ENCODE data around the gene ATL1.
"Not testable (repeated sequence)": the region's sequence is repeated elsewhere in the genome, so short reads cannot be mapped to it uniquely, and the experiment has no call there.

Gene ATL1

GRCh38 chr14:50534997-50535396, 24.9 kb upstream of the ATL1 start:
- DNase-seq (ENCODE audit: low read depth): no peak

DNA sequence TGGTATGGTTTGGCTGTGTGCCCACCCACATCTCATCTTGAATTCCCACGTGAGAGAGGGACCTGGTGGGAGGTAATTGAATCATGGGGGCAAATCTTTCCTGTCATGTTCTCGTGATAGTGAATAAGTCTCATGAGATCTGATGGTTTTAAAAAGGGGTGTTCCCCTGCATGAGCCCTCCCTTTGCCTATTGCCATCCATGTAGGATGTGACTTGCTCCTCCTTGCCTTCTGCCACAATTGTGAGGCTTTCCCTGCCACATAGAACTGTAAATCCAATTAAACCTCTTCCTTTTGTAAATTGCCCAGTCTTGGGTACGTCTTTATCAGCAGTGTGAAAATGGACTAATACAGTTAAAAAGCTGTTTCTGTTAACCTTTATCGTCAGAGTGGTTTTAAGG, 21.9 kb upstream of the ATL1 start:
- DNase-seq (ENCODE audit: low read depth): not testable (repeated sequence)

DNA sequence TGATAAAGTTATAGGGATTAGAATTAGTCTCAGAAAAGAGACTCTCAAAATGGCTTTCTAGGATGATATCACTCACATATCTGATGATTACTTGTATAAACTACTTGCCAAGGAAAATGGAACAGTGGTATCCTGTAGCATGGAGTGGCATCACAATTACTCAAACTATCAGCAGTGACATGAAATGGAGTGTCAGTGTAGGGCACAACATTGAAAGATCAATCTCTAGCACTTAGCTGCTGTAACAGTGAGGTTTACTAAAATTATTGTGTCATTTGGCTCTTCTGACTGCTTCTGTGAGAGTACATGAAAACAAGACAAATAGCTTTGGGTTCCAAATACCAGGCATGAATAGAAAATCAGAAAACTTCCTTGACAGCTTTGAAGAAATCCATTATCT, 20.9 kb upstream of the ATL1 start:
- no peak for DNase-seq (ENCODE audit: low read depth)

DNA sequence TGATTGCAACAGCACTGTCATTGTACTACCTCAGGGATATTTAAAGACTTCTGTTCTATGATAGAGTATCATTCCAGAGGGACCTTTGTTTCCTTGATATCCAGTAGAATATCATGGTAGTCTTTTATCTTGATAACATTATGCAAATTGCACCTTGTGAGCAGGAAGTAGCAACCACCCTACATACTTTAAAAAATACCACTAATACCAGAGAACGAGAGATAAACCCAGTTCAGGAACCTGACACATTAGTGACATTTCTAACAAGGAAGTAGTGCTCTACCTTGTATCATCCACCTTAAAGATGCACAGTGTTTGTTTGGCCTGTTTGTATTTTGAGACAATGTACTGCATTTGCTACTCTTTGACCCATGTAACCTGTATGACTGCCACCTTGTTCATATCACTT, 18.8 kb upstream of the ATL1 start:
- no peak for DNase-seq (ENCODE audit: low read depth)

GRCh38 chr14:50542941-50543418, 17.0 kb upstream of the ATL1 start:
- peak; percentile 24 for DNase-seq (ENCODE audit: low read depth)

DNA sequence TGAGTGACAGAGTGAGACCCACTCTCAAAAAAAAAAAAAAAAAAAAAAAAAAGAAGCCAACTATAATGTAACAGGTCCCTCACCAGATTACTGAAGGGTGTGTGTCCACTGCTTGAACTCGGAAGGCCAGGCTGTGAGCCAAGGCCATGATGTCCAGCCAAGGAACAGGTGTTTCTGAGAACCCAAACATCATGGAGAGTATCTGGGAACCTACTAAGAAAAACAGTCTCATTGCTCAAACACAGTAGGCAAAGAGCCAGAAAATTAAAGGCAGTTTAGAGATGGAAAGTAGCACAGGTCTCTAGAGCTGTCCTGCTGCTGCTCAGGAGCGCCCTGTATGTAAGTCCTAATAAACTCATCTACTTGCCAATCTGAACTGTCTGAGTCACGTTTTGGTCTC, 15.0 kb upstream of the ATL1 start:
- no peak for DNase-seq (ENCODE audit: low read depth)

DNA sequence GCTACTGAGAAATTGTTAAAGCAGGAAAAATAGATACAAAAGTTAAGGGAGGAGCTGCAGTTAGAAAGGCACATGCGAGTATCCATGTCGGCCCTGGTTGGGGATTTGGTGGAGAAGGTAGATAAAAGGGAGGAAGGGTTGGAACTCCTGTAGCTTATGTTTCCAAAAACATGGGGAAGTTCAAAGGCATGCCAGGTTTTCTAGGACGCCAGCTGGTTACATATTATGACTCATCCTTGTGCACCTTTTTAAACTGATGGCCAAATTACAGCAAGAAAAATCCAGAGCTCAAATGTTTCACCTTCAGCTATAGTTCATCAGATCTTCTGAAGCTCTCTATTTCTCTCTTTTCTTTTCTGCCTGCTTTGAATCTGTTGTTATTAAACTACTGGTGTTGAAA, 14.3 kb upstream of the ATL1 start:
- DNase-seq (ENCODE audit: low read depth): no peak

- DNase-seq (ENCODE audit: low read depth): no peak
Observed at GRCh38 chr14:50550294-50550693, 9.7 kb upstream of the ATL1 start.

DNA sequence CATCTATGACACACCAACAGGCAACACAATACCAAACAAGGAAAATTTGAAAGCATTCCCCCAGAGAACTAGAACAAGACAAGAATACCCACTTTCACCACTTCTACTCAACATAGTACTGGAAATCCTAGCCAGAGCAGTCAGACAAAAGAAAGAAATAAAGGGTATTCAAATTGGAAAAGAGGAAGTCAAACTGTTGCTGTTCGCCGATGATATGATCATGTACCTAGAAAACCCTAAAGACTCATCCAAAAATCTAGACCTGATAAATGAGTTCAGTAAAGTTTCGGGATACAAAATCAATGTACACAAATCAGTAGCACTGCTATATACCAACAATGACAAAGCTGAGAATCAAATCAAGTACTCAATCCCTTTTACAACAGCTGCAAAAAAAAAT, 8.1 kb upstream of the ATL1 start:
- DNase-seq (ENCODE audit: low read depth): no peak

DNA sequence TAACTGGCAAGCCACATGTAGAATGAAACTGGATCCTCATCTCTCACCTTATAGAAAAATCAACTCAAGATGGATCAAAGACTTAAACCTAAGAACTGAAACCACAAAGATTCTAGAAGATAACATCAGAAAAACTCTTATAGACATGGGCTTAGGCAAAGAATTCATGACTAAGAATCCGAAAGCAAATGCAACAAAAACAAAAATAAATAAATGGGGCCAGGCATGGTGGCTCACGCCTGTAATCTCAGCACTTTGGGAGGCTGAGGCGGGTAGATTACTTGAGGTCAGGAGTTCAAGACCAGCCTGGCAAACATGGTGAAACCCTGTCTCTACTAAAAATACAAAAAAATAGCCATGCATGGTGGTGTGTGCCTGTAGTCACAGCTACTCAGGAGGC, 7.1 kb upstream of the ATL1 start:
- DNase-seq (ENCODE audit: low read depth): not testable (repeated sequence)

- DNase-seq (ENCODE audit: low read depth): peak; percentile 51
Observed at GRCh38 chr14:50560931-50561285, 963 bp downstream of the ATL1 start.

DNA sequence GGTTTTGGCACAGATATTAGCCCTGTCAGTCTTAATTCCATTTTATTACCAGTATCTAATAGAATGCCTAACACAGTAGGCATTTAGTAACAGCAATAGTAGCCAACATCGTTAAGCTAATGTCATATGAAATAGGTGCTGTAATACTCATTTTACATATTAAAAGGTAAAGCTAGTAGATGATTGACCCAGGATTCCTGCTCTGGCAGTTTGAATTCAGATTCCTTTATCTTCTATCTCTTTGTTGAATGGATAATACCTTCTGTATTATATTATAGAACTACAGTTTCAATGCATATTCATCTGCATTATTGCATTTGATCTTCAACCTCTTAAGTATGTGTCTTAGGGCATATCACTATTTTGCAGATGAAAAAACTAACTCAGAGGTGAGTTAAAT, 2.9 kb downstream of the ATL1 start:
- no peak for DNase-seq (ENCODE audit: low read depth)

DNA sequence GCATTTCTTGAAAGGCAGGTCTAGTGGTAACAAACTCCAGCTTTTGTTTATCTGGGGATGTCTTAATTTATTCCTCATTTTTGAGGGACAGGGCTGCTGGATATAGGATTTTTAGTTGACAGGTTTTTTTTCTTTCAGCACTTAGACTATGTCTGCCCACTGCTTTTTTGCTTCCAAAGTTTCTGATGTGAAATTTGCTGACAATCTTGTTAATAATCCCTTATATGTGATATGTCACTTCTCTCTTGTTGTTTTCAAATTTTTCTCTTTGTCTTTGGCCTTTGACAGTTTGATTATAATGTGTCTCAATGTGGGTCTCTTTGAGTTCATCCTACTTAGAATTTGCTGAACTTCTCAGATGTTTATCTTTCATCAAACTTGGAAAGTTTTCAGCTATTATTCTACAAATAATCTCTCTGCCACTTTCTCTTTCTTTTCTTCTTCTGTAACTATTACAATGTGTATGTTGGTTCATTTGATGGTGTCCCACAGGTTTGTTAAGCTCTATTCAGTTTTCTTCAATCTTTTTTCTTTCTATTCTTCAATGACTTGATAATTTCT, 9.8 kb downstream of the ATL1 start:
- no peak for DNase-seq (ENCODE audit: low read depth)

GRCh38 chr14:50573862-50574261, 13.9 kb downstream of the ATL1 start:
- DNase-seq (ENCODE audit: low read depth): no peak

DNA sequence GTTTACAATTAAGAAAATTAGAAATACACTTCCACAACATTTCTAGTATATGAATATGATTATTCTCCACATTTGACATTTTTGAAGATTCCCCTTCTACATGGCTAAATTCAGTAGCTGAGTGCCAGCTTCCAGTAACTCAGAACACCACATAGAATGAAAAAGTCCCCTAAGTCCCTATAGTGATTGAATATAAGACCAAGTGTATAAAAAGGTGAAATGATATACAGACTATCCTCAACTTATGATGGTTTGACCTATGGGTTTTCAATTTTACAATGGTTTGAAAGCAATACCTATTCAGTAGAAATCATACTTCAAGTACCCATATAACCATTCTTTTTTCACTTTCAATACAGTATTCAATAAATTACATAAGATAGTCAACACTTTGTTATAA, 15.8 kb downstream of the ATL1 start:
- DNase-seq (ENCODE audit: low read depth): no peak

DNA sequence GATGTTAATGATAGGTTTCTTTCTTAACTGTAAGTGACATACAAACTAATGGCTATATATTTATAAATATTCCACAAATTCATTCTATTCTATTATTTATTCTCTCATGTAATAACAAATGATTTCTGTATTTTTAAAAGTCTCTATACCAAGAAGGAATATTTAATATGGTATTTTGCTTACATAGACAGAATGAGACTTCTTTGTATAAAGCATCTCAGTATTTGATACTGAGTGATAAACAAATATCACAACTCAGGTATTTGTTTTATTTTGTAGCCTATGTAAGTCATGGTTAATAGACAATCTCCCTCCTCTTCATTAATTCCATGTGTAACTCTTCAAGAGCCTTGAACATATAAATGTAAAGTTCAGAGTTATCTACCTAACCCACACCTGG, 18.0 kb downstream of the ATL1 start:
- no peak for DNase-seq (ENCODE audit: low read depth)

- DNase-seq (ENCODE audit: low read depth): no peak
Observed at GRCh38 chr14:50578433-50578832, 18.5 kb downstream of the ATL1 start.

GRCh38 chr14:50590464-50590863, 30.5 kb downstream of the ATL1 start:
- DNase-seq (ENCODE audit: low read depth): no peak

DNA sequence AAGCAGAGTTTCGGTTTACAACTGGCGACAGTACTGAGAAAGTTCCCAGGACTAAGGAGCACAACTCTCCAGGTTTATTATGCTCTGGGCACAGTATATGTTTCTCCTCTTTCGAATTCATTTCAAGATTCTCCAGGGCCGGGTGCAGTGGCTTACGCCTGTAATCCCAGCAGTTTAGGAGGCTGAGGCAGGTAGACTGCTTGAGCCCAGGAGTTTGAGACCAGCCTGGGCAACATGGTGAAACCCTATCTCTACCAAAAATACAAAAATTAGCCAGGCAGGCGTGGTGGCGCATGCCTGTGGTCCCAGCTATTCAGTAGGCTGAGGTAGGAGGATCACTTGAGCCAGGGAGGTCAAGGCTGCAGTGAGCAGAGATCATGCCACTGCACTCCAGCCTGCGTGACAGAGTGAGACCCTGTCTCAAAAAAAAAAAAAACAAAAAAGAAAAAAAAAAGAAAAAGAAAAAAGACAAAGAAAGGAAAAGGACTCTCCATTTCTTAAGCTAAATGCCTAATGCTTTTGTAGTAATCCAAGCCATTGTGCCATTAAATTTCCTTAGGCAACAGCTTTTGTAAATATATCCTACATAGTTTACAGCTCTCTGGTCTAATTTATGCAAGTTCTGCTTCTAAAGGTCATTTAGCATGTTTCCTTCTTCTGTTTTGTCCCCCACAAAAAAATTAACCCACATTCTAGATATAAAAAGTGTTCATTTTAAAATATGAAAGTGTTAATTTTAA, 34.8 kb downstream of the ATL1 start:
- no peak for DNase-seq (ENCODE audit: low read depth)

DNA sequence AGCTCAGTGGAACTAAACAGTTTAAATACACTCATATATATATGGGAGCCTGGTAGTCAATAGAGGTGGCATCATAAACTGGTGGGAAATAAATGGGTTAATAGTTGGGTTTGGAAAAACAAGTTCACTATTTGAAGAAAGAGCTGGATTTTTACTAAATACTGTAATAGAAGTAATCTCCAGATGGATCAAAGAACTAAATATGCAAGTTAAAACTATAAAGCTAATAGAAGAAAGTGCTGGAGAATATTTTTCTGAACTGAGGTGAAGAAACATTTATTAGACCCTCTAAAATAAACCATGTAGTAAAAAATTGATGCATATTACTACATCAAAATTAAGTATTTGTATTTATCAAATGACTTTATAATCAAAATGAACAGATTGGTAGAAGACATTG, 38.8 kb downstream of the ATL1 start:
- DNase-seq (ENCODE audit: low read depth): no peak

GRCh38 chr14:50599700-50600444, 39.9 kb downstream of the ATL1 start:
- DNase-seq (ENCODE audit: low read depth): peak; percentile 27

DNA sequence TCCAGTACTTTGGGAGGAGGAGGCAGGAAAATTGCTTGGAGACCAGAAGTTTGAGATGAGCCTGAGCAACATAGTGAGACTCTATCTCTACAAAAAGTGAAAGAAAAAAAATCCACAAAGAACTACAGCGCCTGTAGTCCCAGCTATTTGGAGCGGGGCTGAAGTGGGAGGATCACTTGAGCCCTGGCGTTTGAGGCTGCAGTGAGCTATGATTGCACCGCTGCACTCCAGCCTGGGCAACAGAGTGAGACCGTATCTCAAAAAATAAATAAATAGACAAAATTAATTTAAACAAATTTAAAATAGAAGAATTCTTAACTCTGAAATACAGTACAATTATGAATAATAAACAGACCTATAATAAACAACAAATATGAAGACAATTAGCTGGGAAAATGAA, 40.9 kb downstream of the ATL1 start:
- no peak for DNase-seq (ENCODE audit: low read depth)

GRCh38 chr14:50601394-50601793, 41.4 kb downstream of the ATL1 start:
- no peak for DNase-seq (ENCODE audit: low read depth)

Data from stromal cell of bone marrow (primary cell).